Measurements from ENCODE around the gene MRPL2. TPM values are rescaled to one million over a fixed set of nuclear protein-coding genes. Genes with fewer than 3 reads are reported as not detected.

The MRPL2 gene
- total RNA-seq, 1 donor from 2014 or later, result 16.9 TPM

Other genes starting within 250 kb of the MRPL2 start
- gene RPL7L1, start 179.8 kb downstream of the MRPL2 start, total RNA-seq, result 95.0 and 155 TPM in 2 replicates
- not detected in 2 replicates for gene PTCRA, start 143.4 kb downstream of the MRPL2 start, total RNA-seq
- 52.2 and 59.0 TPM in 2 replicates for gene CNPY3, start 130.0 kb downstream of the MRPL2 start, total RNA-seq
- gene GNMT, start 98.7 kb downstream of the MRPL2 start, total RNA-seq, result not detected in 2 replicates
- 19.5 and 22.4 TPM in 2 replicates for gene PEX6, start 80.3 kb downstream of the MRPL2 start, total RNA-seq
- gene PPP2R5D, start 74.9 kb downstream of the MRPL2 start, total RNA-seq, result 66.4 and 94.2 TPM in 2 replicates
- 108 and 122 TPM in 2 replicates for gene MEA1, start 45.5 kb downstream of the MRPL2 start, total RNA-seq
- 70.8 and 109 TPM in 2 replicates for gene KLHDC3, start 45.2 kb downstream of the MRPL2 start, total RNA-seq
- 71.2 and 163 TPM in 2 replicates for gene RRP36, start 37.8 kb downstream of the MRPL2 start, total RNA-seq
- 12.0 and 20.5 TPM in 2 replicates for gene CUL7, start 5.6 kb downstream of the MRPL2 start, total RNA-seq
- gene KLC4, start 197 bp upstream of the MRPL2 start, total RNA-seq, result 8.8 and 10.3 TPM in 2 replicates
- gene PTK7, start 16.9 kb upstream of the MRPL2 start, total RNA-seq, result 84.6 and 91.2 TPM in 2 replicates
- 25.0 and 33.9 TPM in 2 replicates for gene SRF, start 111.8 kb upstream of the MRPL2 start, total RNA-seq
- 17.8 and 18.4 TPM in 2 replicates for gene CUL9, start 122.8 kb upstream of the MRPL2 start, total RNA-seq
- 140 and 299 TPM in 2 replicates for gene DNPH1, start 170.0 kb upstream of the MRPL2 start, total RNA-seq
- gene TTBK1, start 184.0 kb upstream of the MRPL2 start, total RNA-seq, result under 0.01 and 0.07 TPM in 2 replicates
- gene SLC22A7, start 238.8 kb upstream of the MRPL2 start, total RNA-seq, result not detected in 2 replicates
- gene CRIP3, start 249.4 kb upstream of the MRPL2 start, total RNA-seq, result not detected in 2 replicates